ENCODE results near the gene VGLL3. TPM values are rescaled to one million over a fixed set of nuclear protein-coding genes. Genes with fewer than 3 reads are reported as not detected.

Gene VGLL3
- total RNA-seq, 2 donors from 2014 or later: 45.6 to 80.0 TPM

- H3K27me3 ChIP-seq (replicated peaks; ENCODE audit: insufficient read depth): no peaks in the 10 kb centered on the region
- DNase-seq (ENCODE audit: low spot score) (no peak), ATAC-seq (ENCODE audit: insufficient number of reproducible peaks, low FRiP score, low read depth) (no peak)
- H3K36me3 ChIP-seq: no peaks in the 10 kb centered on the region
- H3K4me1 ChIP-seq (ENCODE audit: control insufficient read depth in 1 of 2, low read depth in 2 of 2): no peaks in the 10 kb centered on the region
- no peaks in the 10 kb centered on the region for H3K9me3 ChIP-seq
- no peak overlapping the region for H3K27ac ChIP-seq
- TF ChIP-seq CTCF (IDR thresholded peaks at IDR 0.05): no peak
- H3K4me3 ChIP-seq: no peak overlapping the region
These were observed 77.8 kb downstream of the VGLL3 start for GRCh38 chr3:86913160-86913559.

GRCh38 chr3:86895202-86895601 lies 95.7 kb downstream of the VGLL3 start:
- no peaks in the 10 kb centered on the region for H3K9me3 ChIP-seq
- ATAC-seq (ENCODE audit: insufficient number of reproducible peaks, low FRiP score, low read depth) (no peak), DNase-seq (ENCODE audit: low spot score) (no peak)
- no peak overlapping the region for H3K4me3 ChIP-seq
- H3K27ac ChIP-seq: no peak overlapping the region
- H3K27me3 ChIP-seq (replicated peaks; ENCODE audit: insufficient read depth): no peaks in the 10 kb centered on the region
- no peaks in the 10 kb centered on the region for H3K36me3 ChIP-seq
- no peaks in the 10 kb centered on the region for H3K4me1 ChIP-seq (ENCODE audit: control insufficient read depth in 1 of 2, low read depth in 2 of 2)
- no peak for TF ChIP-seq CTCF (IDR thresholded peaks at IDR 0.05)

- ATAC-seq (ENCODE audit: insufficient number of reproducible peaks, low FRiP score, low read depth): no peak
- Histone ChIP-seq H3K4me1 (ENCODE audit: control insufficient read depth in 1 of 2, low read depth in 2 of 2) (no peaks in the 10 kb centered on the region), H3K27ac (no peak overlapping the region), H3K4me3 (no peak overlapping the region), H3K9me3 (no peaks in the 10 kb centered on the region), H3K27me3 (replicated peaks; ENCODE audit: insufficient read depth) (no peaks in the 10 kb centered on the region), H3K36me3 (no peaks in the 10 kb centered on the region)
- DNase-seq (ENCODE audit: low spot score): no peak
- no peak for TF ChIP-seq CTCF (IDR thresholded peaks at IDR 0.05)
These were observed 100.1 kb downstream of the VGLL3 start for GRCh38 chr3:86890741-86891396.

Other genes with a start within 250 kb of the VGLL3 start
- gene CHMP2B, start 236.2 kb upstream of the VGLL3 start, total RNA-seq: 10 to 100 TPM; 29.2 to 36.4 TPM